K562 (cell line): ENCODE measurements around the gene KLF13. TPM values are rescaled to one million over a fixed set of nuclear protein-coding genes. Genes with fewer than 3 reads are reported as not detected.

Source experiments
- AFF1 ChIP-seq, 2 experiments: fragments of 450-650 bp; IDR thresholded peaks; 2 replicates each; pipeline ENCODE4 v1.6.1; 2018; ENCODE audit warnings: mild to moderate bottlenecking in 2 of 2, low read depth in 1 of 2; ENCODE audit not compliant: partially characterized antibody in 2 of 2
- DDX20 ChIP-seq: fragments of 450-650 bp; IDR thresholded peaks from 2 replicates; pipeline ENCODE4 v1.6.1; 2016; ENCODE audit warnings: missing genetic modification characterization, low read depth, mild to moderate bottlenecking, missing compliant biosample characterization, moderate library complexity
- TCF15 ChIP-seq: fragments of 250-450 bp; sonication (Bioruptor Pico); IDR thresholded peaks from 2 replicates; pipeline ENCODE4 v1.8.0; 2022; ENCODE audit warnings: moderate library complexity, mild to moderate bottlenecking, inconsistent platforms
- ZNF445 ChIP-seq: fragments of 250-450 bp; sonication (Bioruptor Pico); IDR thresholded peaks from 2 replicates; pipeline ENCODE4 v1.4.0; 2020; ENCODE audit warnings: low read depth, mild to moderate bottlenecking, moderate library complexity
- polyA plus RNA-seq, 8 experiments: library from polyadenylated mRNA; depleted of rRNA in 4 of 8; stranded (reverse) in 5 of 8; unstranded in 3 of 8; fragments of >200 nt; fragmentation: Nextera tagmentation in 2 of 8; fragmentation: Illumina TruSeq in 1 of 8; extraction: Ambion mirVana in 2 of 8; extraction: Trizol in 1 of 8; gene quantifications; 2 replicates each; pipeline versions ENCODE4 v1.2.1 to v1.2.3, GENCODE V29; 2011 to 2014; ENCODE audit warnings: inconsistent platforms in 1 of 8, missing spikeins in 1 of 8
- total RNA-seq, 7 experiments: library from RNA; depleted of rRNA in 6 of 7; stranded (reverse); fragments of >200 nt in 6 of 7; fragmentation: Illumina TruSeq in 2 of 7; extraction: Trizol in 2 of 7; gene quantifications; 2 replicates each; pipeline versions ENCODE4 v1.2.1 to v1.2.3, GENCODE V29; 2011 to 2021; ENCODE audit warnings: low replicate concordance in 1 of 7

Gene KLF13
- total and polyA plus RNA-seq, 9 of the 15 experiments (the other 6 are each of a cell fraction or from before 2014, with no cell fraction given), result 1.8 to 10.5 (median 4.8) TPM

- TF ChIP-seq AFF1 (IDR thresholded peaks at IDR 0.05; ENCODE audit: low read depth in 1 of 2, partially characterized antibody in 2 of 2) (no peak), DDX20 (tag) (no peak), ZNF445 (no peak), TCF15 (CRISPR knock-in tag) (no peak)
Observed at GRCh38 chr15:31307270-31308184, 19.1 kb upstream of the KLF13 start (continued).
